Measurements from ENCODE around the gene PDPK1. TPM values are rescaled to one million over a fixed set of nuclear protein-coding genes. Genes with fewer than 3 reads are reported as not detected.

PDPK1 gene
- total RNA-seq, 3 donors from 2014 or later (not counting 1 experiment from before 2014, with no cell fraction given) = 63.1 to 80.7 (median 73.5) TPM

DNA sequence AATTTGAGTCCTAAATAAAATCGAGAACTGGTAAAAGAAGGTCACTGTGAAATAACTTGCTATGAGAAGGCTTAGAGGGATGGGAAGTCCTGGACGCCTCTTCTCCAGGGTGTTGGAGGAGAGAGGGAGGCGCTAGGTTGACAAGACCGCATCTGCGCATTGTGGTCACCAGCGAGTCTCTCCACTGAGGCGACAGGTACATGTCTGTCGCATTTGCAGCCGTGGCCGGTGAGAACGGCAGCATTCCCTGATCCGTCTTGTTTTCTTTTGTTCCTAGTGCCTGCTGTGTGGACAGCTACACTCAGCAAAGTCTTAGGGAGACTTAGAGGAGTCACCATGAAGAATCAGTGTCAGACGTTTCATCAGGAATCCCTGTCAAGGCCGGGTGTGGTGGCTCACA, 32.1 kb upstream of the PDPK1 start:
- Mint-ChIP-seq H3K36me3 (no peaks in the 10 kb centered on the region), H3K4me1 (peaks cover 7 to 18% of the 10 kb centered on the region in 2 donors), H3K9me3 (no peaks in the 10 kb centered on the region), H3K27me3 (ENCODE audit: low read depth in 2 of 2) (no peaks in the 10 kb centered on the region), H3K27ac (no peak overlapping the region), H3K4me3 (no peak overlapping the region)
- 94% methylated on average over 14 of the region's 14 CpGs for WGBS (ENCODE audit: insufficient coverage)
- peaks cover 52% of the 10 kb centered on the region for H3K4me1 ChIP-seq (ENCODE audit: control insufficient read depth, insufficient read depth, low read length)
- TF ChIP-seq, protein P1, sequence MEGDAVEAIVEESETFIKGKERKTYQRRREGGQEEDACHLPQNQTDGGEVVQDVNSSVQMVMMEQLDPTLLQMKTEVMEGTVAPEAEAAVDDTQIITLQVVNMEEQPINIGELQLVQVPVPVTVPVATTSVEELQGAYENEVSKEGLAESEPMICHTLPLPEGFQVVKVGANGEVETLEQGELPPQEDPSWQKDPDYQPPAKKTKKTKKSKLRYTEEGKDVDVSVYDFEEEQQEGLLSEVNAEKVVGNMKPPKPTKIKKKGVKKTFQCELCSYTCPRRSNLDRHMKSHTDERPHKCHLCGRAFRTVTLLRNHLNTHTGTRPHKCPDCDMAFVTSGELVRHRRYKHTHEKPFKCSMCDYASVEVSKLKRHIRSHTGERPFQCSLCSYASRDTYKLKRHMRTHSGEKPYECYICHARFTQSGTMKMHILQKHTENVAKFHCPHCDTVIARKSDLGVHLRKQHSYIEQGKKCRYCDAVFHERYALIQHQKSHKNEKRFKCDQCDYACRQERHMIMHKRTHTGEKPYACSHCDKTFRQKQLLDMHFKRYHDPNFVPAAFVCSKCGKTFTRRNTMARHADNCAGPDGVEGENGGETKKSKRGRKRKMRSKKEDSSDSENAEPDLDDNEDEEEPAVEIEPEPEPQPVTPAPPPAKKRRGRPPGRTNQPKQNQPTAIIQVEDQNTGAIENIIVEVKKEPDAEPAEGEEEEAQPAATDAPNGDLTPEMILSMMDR (IDR thresholded peaks at IDR 0.05) = no peak
- no peak for DNase-seq
- no peak for ATAC-seq
- intact Hi-C loops (cut with micrococcal nuclease) = no loop called here
- H3K27ac ChIP-seq (ENCODE audit: low read length) = no peak overlapping the region
- H3K4me3 ChIP-seq (ENCODE audit: low read length) = no peak overlapping the region
- no peaks in the 10 kb centered on the region for H3K9me3 ChIP-seq (ENCODE audit: control insufficient read depth, insufficient read depth, low read length)
- H3K27me3 ChIP-seq (ENCODE audit: control insufficient read depth, insufficient read depth, low read length) = no peaks in the 10 kb centered on the region
- no peaks in the 10 kb centered on the region for H3K36me3 ChIP-seq (ENCODE audit: control insufficient read depth, insufficient read depth, low read length)

DNA sequence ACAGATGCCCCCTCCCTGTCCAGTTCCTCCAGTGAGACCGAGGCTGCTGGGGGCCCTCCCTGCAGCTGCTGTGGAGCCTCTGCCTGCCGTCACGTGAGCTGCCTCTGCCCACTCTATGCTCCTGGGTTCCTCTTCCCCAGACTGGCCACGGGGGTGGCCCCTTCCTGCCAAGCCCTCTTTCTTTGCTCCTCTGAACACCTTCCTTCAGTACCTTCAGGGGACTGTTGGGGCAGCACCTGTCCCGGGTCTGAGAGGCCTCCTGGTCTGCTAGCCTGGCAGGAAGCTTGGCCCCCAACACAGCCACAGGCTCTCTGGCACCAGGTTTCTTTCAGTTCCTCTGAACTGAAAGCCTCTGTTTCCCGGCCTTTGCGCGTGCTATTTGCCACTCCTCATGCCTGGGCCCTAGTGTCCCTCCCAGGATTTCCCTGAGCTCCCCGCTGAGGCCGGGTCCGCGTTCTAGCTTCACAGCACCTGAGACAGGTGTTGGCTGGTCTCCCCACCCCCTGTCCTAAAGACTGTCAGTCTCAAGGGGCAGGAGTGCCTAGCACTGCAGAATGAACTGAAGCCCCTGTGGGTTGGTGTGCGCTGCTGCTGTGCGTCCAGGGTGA, 30.7 kb upstream of the PDPK1 start:
- no peaks in the 10 kb centered on the region for H3K9me3 ChIP-seq (ENCODE audit: control insufficient read depth, insufficient read depth, low read length)
- no peak for DNase-seq
- Mint-ChIP-seq H3K9me3 (no peaks in the 10 kb centered on the region), H3K27me3 (ENCODE audit: low read depth in 2 of 2) (peaks cover 0 to 3% of the 10 kb centered on the region in 2 donors), H3K4me3 (no peak overlapping the region), H3K36me3 (no peaks in the 10 kb centered on the region), H3K4me1 (peaks cover 9 to 24% of the 10 kb centered on the region in 2 donors), H3K27ac (peak overlapping the region in 1 of 2 donors; percentile 50)
- peaks cover 42% of the 10 kb centered on the region for H3K4me1 ChIP-seq (ENCODE audit: control insufficient read depth, insufficient read depth, low read length)
- WGBS (ENCODE audit: insufficient coverage) = 26% methylated on average over 14 of the region's 14 CpGs
- peak; percentile 30 to 40 (median 36) for ATAC-seq
- H3K4me3 ChIP-seq (ENCODE audit: low read length) = no peak overlapping the region
- no peaks in the 10 kb centered on the region for H3K36me3 ChIP-seq (ENCODE audit: control insufficient read depth, insufficient read depth, low read length)
- intact Hi-C loops (cut with micrococcal nuclease) = no loop called here
- peak overlapping the region; percentile 59 for H3K27ac ChIP-seq (ENCODE audit: low read length)
- H3K27me3 ChIP-seq (ENCODE audit: control insufficient read depth, insufficient read depth, low read length) = no peaks in the 10 kb centered on the region
- TF ChIP-seq, protein P1 (IDR thresholded peaks at IDR 0.05) = no peak

DNA sequence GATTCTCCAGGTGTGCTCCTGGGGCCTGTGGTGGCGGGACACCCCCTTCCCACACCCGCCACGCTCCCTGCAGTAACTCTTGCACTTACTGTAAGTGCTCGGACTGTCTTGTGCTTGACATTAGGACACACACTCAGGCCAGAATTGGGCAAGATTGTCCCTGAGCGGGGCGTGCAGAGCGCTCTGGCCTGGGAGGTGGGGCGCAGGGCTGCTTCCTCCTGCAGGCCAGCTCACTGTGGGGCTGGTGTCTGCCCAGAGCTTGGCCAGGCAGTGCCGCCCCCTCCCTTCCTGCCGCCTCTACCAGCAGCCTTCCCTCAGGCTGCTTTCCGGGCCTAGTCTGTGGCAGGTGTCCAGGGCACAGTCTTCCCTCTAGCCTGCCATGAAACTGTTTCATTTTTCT, 30.2 kb upstream of the PDPK1 start:
- Histone ChIP-seq H3K4me3 (ENCODE audit: low read length) (no peak overlapping the region), H3K27me3 (ENCODE audit: control insufficient read depth, insufficient read depth, low read length) (no peaks in the 10 kb centered on the region), H3K36me3 (ENCODE audit: control insufficient read depth, insufficient read depth, low read length) (no peaks in the 10 kb centered on the region), H3K9me3 (ENCODE audit: control insufficient read depth, insufficient read depth, low read length) (no peaks in the 10 kb centered on the region), H3K4me1 (ENCODE audit: control insufficient read depth, insufficient read depth, low read length) (peaks cover 47% of the 10 kb centered on the region), H3K27ac (ENCODE audit: low read length) (peak overlapping the region; percentile 59)
- 60% methylated on average over 11 of the region's 11 CpGs for WGBS (ENCODE audit: insufficient coverage)
- peaks cover 14 to 29% of the 10 kb centered on the region in 2 donors for H3K4me1 Mint-ChIP-seq
- intact Hi-C loops (cut with micrococcal nuclease) = no loop called here
- no peak overlapping the region for H3K4me3 Mint-ChIP-seq
- TF ChIP-seq, protein P1 (IDR thresholded peaks at IDR 0.05) = no peak
- H3K36me3 Mint-ChIP-seq = no peaks in the 10 kb centered on the region
- ATAC-seq (peak in 1 of 3 donors; percentile 53), DNase-seq (no peak)
- H3K27ac Mint-ChIP-seq = peak overlapping the region in 1 of 2 donors; percentile 1
- no peaks in the 10 kb centered on the region for H3K9me3 Mint-ChIP-seq
- H3K27me3 Mint-ChIP-seq (ENCODE audit: low read depth in 2 of 2) = peaks cover 0 to 4% of the 10 kb centered on the region in 2 donors

Measured in natural killer cell (primary cell).